Keratinocyte (primary cell): ENCODE results near the gene AKTIP.

ENCODE experiments used
- CTCF ChIP-seq, 3 experiments: IDR thresholded peaks in 1 of 3; conservative IDR thresholded peaks in 1 of 3; optimal IDR thresholded peaks in 1 of 3; 2 replicates in 2 of 3; 3 replicates in 1 of 3; pipeline versions ENCODE3 to v1.5.1; 2011; ENCODE audit warnings: low read length in 3 of 3, mild to moderate bottlenecking in 3 of 3, moderate library complexity in 2 of 3, control low read depth in 1 of 3, inconsistent platforms in 1 of 3; ENCODE audit not compliant: insufficient read depth in 2 of 3; ENCODE audit errors: extremely low read depth in 1 of 3
- EZH2 ChIP-seq: IDR thresholded peaks from one replicate; pipeline ENCODE4 v1.6.1; 2012; ENCODE audit warnings: inconsistent platforms, mild to moderate bottlenecking, low read length, moderate library complexity

DNA sequence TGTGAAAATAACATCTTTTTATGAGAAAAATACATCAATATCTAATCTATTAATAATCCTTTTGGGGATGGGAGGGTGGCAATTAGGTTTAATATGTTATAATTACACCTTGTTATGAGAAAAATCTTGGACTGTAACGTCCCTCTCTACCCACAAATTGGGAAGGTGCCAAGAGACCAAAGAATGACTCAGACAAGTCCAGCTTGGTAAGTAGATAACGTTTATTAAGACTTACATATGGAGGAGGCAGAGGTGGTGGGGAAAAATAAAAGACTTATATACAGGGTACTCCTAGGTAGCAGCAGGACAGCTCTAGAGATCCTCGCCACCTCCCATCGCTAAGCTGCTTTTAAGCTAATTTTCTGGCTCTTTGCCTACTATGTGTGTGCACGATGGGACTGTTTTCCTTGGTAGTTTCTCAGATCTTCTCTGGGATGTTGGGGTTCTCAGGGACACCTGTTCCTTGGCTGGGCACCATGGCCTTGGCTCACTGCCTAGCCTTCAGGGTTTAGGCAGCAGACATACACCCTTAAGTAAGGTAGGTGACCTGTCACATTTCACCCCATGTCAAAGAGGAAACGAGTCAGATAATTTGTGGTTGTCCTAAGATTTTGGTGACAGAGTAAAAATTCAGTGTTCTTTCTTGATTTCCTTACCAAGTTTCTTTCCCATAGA, 37.3 kb downstream of the AKTIP start:
- no peak for TF ChIP-seq CTCF (optimal IDR thresholded peaks at IDR 0.05 in 1 of 3, IDR thresholded peaks at IDR 0.05 in 1 of 3, conservative IDR thresholded peaks at IDR 0.05 in 1 of 3; ENCODE audit: extremely low read depth in 1 of 3, insufficient read depth in 2 of 3, low read length in 3 of 3)
- no peak for TF ChIP-seq EZH2
